ENCODE results near the gene ZSCAN30. TPM values are rescaled to one million over a fixed set of nuclear protein-coding genes. Genes with fewer than 3 reads are reported as not detected.

Gene ZSCAN30
- total and polyA plus RNA-seq, 2 of the 13 experiments (the other 11 are each of a cell fraction or from before 2014, with no cell fraction given): 7.4 to 7.7 TPM

GRCh38 chr18:35231052-35231451 lies 59.0 kb downstream of the ZSCAN30 start (continued):
- TF ChIP-seq ZNF883 (CRISPR knock-in tag; IDR thresholded peaks at IDR 0.05; ENCODE audit: not compliant biosample characterization) (no peak), MLLT10 (CRISPR knock-in tag; IDR thresholded peaks at IDR 0.05) (no peak), TBX3 (IDR thresholded peaks at IDR 0.05; ENCODE audit: borderline replicate concordance) (peak; percentile 27; the same call in 1 of the 2 replicates), HES4 (CRISPR knock-in tag; IDR thresholded peaks at IDR 0.05; ENCODE audit: borderline replicate concordance) (no peak), MXI1 (IDR thresholded peaks at IDR 0.05; ENCODE audit: borderline replicate concordance, low read depth, low read length) (no peak; the same call in 2 of the 3 replicates), ZNF713 (CRISPR knock-in tag; IDR thresholded peaks at IDR 0.05) (no peak), ZFP41 (CRISPR knock-in tag; IDR thresholded peaks at IDR 0.05; ENCODE audit: borderline replicate concordance) (no peak)

- H3K27me3 ChIP-seq (ENCODE audit: control insufficient read depth in 1 of 2, insufficient read depth in 2 of 2, low read length in 2 of 2): no peaks in the 10 kb centered on the region
- intact Hi-C loops (cut with micrococcal nuclease; ENCODE audit: unreplicated experiment) (no loop called here), in situ Hi-C loops (cut with HindIII; ENCODE audit: extremely low pct_ligation_motif_present, low pct_unique_long_range_greater_than_20kb) (no loop called here)
- FAIRE-seq (no peak), ATAC-seq (no peak), DNase-seq (ENCODE audit: low spot score) (no peak)
- no peaks in the 10 kb centered on the region for H3K4me1 ChIP-seq (ENCODE audit: insufficient read depth, low read length)
- H4K20me1 ChIP-seq (ENCODE audit: insufficient read depth, low read length): no peaks in the 10 kb centered on the region
- no TSS peak for BruUV-seq (replicated peaks)
- H3K9me3 ChIP-seq (ENCODE audit: low read length): no peaks in the 10 kb centered on the region
- no peak overlapping the region for H3K27ac ChIP-seq (ENCODE audit: extremely low read length, insufficient read depth, low read length)
- no peaks in the 10 kb centered on the region for H3K79me2 ChIP-seq (ENCODE audit: insufficient read depth, low read length)
- TF ChIP-seq ZNF839 (CRISPR knock-in tag; IDR thresholded peaks at IDR 0.05; ENCODE audit: borderline replicate concordance): no peak
- no peak for TF ChIP-seq MLLT10 (CRISPR knock-in tag; IDR thresholded peaks at IDR 0.05)
- no peak for TF ChIP-seq ZNF460 (CRISPR knock-in tag; IDR thresholded peaks at IDR 0.05; ENCODE audit: borderline replicate concordance)
- TF ChIP-seq SUZ12 (IDR thresholded peaks at IDR 0.05; ENCODE audit: low read depth, low read length): no peak
- TF ChIP-seq ZFP36 (IDR thresholded peaks at IDR 0.05; ENCODE audit: borderline replicate concordance, low read depth, low read length, partially characterized antibody): no peak
- ChIA-PET POLR2A (no interaction called here), CTCF (ENCODE audit: low intra/inter-chr PET ratio, low total read pairs) (no interaction called here)
- no peak overlapping the region for H2AFZ ChIP-seq (ENCODE audit: low read length)
- H3K4me3 ChIP-seq (replicated peaks in 1 of 3; ENCODE audit: insufficient read depth in 1 of 3, low read depth in 2 of 3, low read length in 3 of 3): no peak overlapping the region
- no peak overlapping the region for H3K9ac ChIP-seq (ENCODE audit: insufficient read depth, low read depth, low read length)
- H3K36me3 ChIP-seq (replicated peaks in 1 of 2; ENCODE audit: control insufficient read depth in 1 of 2, insufficient read depth in 2 of 2, low read length in 2 of 2): no peaks in the 10 kb centered on the region
- H3K4me2 ChIP-seq (ENCODE audit: low read depth, low read length): no peak overlapping the region
- 0% methylated on average over 1 of the region's 1 CpG for WGBS (ENCODE audit: low lambda C conversion rate)
These were observed 62.8 kb downstream of the ZSCAN30 start for GRCh38 chr18:35227254-35227653.

Data from HepG2 (cell line).